MCF 10A (cell line): ENCODE measurements around the gene ONECUT2. TPM values are rescaled to one million over a fixed set of nuclear protein-coding genes. Genes with fewer than 3 reads are reported as not detected.

Source experiments
- BruUV-seq: library from RNA; stranded (reverse); fragments of 400-500 nt; replicated peaks from 2 replicates; lab custom pipeline; 2021; lab: Mats Ljungman, UMichigan
- CTCF ChIA-PET: fragments of 300-600 bp; sonication (Branson Sonifier 250); formaldehyde crosslinking; extraction: SDS; loops from one replicate; lab custom pipeline; 2021; ENCODE audit warnings: antibody characterized with exemption, inconsistent platforms; lab: Yijun Ruan, JAX
- POLR2A ChIA-PET: fragments of 300-600, 350-650 bp; sonication (Branson Sonifier 250); formaldehyde crosslinking; extraction: SDS; loops from one replicate; lab custom pipeline; 2020; ENCODE audit warnings: antibody characterized with exemption, inconsistent platforms; lab: Yijun Ruan, JAX
- DNase-seq: peaks from one replicate; pipeline ENCODE4 v3.0.0-alpha.2; 2018; ENCODE audit not compliant: unreplicated experiment
- H3K27ac Mint-ChIP-seq: one replicate; pipeline ENCODE4 v1.8.0; 2022; ENCODE audit warnings: mild to moderate bottlenecking, low read depth, mixed read lengths; ENCODE audit not compliant: unreplicated experiment
- H3K27me3 Mint-ChIP-seq: one replicate; pipeline ENCODE4 v1.8.0; 2022; ENCODE audit warnings: mixed read lengths; ENCODE audit not compliant: insufficient read depth, unreplicated experiment
- H3K36me3 Mint-ChIP-seq: one replicate; pipeline ENCODE4 v1.8.0; 2022; ENCODE audit warnings: mild to moderate bottlenecking, moderate library complexity, mixed read lengths; ENCODE audit not compliant: insufficient read depth, unreplicated experiment
- H3K4me1 Mint-ChIP-seq: one replicate; pipeline ENCODE4 v1.8.0; 2022; ENCODE audit warnings: mixed read lengths; ENCODE audit not compliant: insufficient read depth, unreplicated experiment
- H3K4me3 Mint-ChIP-seq: one replicate; pipeline ENCODE4 v1.8.0; 2022; ENCODE audit warnings: mild to moderate bottlenecking, moderate library complexity, mixed read lengths; ENCODE audit not compliant: unreplicated experiment
- H3K9me3 Mint-ChIP-seq: one replicate; pipeline ENCODE4 v1.8.0; 2022; ENCODE audit warnings: mixed read lengths; ENCODE audit not compliant: unreplicated experiment
- intact Hi-C: fragments of 100-400 bp; cut with micrococcal nuclease; formaldehyde crosslinking; loops from 2 replicates; pipeline ENCODE4 v1.14.1; 2022
- total RNA-seq: library from RNA; stranded (reverse); gene quantifications from 2 replicates; pipeline ENCODE4 v1.2.3, GENCODE V29; 2022
- TF ChIP-seq, protein P1 (sequence below): fragments of 200-600 bp; IDR thresholded peaks from one replicate; pipeline ENCODE4 v1.8.0; 2022; ENCODE audit warnings: antibody characterized with exemption, mild to moderate bottlenecking; ENCODE audit not compliant: unreplicated experiment

ONECUT2 gene
- total RNA-seq, 1 experiment from 2014 or later = 0.89 TPM

DNA sequence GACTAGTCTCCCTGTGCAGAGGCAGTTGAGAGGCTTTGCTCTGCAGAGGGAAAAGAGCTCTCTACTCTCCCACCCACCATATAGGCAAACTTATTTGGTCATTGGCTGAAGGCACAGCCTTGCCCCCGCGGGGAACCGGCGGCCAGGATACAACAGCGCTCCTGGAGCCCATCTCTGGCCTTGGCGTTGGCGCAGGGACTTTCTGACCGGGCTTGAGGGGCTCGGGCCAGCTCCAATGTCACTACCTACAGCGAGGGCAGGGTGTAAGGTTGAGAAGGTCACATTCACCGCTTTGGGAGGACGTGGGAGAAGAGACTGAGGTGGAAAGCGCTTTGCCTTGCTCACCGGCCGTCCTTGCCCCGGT is 2.2 kb downstream of the ONECUT2 start:
- CTCF ChIA-PET = interaction anchor here (0.7 to 1.4 kb wide), 4 partner anchors 8 to 568 kb away, joined by 3 read pairs; no protein-coding TSS in a partner anchor
- intact Hi-C loops = no loop called here
- Mint-ChIP-seq H3K4me1 (peaks cover 18% of the 10 kb centered on the region), H3K27me3 (peaks cover 61% of the 10 kb centered on the region), H3K9me3 (peaks cover 8% of the 10 kb centered on the region), H3K4me3 (peak overlapping the region; percentile 40), H3K36me3 (peaks cover 6% of the 10 kb centered on the region), H3K27ac (no peak overlapping the region)
- DNase-seq = no peak
- BruUV-seq = no TSS peak
- POLR2A ChIA-PET = interaction anchor here (0.6 kb wide), 1 partner anchor 671 kb away, joined by 4 read pairs; no protein-coding TSS in a partner anchor
- TF ChIP-seq, protein P1, sequence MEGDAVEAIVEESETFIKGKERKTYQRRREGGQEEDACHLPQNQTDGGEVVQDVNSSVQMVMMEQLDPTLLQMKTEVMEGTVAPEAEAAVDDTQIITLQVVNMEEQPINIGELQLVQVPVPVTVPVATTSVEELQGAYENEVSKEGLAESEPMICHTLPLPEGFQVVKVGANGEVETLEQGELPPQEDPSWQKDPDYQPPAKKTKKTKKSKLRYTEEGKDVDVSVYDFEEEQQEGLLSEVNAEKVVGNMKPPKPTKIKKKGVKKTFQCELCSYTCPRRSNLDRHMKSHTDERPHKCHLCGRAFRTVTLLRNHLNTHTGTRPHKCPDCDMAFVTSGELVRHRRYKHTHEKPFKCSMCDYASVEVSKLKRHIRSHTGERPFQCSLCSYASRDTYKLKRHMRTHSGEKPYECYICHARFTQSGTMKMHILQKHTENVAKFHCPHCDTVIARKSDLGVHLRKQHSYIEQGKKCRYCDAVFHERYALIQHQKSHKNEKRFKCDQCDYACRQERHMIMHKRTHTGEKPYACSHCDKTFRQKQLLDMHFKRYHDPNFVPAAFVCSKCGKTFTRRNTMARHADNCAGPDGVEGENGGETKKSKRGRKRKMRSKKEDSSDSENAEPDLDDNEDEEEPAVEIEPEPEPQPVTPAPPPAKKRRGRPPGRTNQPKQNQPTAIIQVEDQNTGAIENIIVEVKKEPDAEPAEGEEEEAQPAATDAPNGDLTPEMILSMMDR = no peak

DNA sequence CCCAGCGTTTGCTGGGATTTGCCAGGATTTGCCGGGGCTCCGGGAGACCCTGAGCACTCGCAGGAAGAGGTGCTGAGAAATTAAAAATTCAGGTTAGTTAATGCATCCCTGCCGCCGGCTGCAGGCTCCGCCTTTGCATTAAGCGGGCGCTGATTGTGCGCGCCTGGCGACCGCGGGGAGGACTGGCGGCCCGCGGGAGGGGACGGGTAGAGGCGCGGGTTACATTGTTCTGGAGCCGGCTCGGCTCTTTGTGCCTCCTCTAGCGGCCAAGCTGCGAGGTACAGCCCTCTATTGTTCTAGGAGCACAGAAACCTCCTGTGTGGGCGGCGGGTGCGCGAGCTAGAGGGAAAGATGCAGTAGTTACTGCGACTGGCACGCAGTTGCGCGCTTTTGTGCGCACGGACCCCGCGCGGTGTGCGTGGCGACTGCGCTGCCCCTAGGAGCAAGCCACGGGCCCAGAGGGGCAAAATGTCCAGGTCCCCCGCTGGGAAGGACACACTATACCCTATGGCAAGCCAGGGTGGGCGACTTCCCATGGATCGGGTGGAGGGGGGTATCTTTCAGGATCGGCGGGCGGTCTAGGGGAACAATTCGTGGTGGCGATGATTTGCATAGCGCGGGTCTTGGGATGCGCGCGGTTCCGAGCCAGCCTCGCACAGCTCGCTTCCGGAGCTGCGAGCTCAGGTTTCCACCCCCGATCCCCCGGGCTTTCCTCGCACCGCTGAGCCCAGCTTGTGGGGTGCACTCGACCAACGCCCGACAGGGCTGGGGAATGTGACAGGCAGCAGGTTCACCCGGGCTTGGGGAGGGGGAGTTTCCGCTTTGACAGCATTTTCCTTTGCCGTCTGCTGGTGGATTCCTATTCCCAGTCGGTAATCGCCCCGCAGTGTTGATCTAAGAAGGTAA is 2.8 kb downstream of the ONECUT2 start:
- DNase-seq = no peak
- BruUV-seq = no TSS peak
- TF ChIP-seq, protein P1 = no peak
- H3K27me3 Mint-ChIP-seq = peaks cover 59% of the 10 kb centered on the region
- peaks cover 17% of the 10 kb centered on the region for H3K4me1 Mint-ChIP-seq
- peaks cover 8% of the 10 kb centered on the region for H3K9me3 Mint-ChIP-seq
- peaks cover 6% of the 10 kb centered on the region for H3K36me3 Mint-ChIP-seq
- H3K4me3 Mint-ChIP-seq = no peak overlapping the region
- ChIA-PET POLR2A (interaction anchor here (0.6 kb wide), 1 partner anchor 672 kb away, joined by 4 read pairs; no protein-coding TSS in a partner anchor), CTCF (interaction anchor here (0.7 kb wide), 2 partner anchors 397 to 568 kb away, joined by 3 read pairs; no protein-coding TSS in a partner anchor)
- H3K27ac Mint-ChIP-seq = no peak overlapping the region
- intact Hi-C loops = no loop called here

DNA sequence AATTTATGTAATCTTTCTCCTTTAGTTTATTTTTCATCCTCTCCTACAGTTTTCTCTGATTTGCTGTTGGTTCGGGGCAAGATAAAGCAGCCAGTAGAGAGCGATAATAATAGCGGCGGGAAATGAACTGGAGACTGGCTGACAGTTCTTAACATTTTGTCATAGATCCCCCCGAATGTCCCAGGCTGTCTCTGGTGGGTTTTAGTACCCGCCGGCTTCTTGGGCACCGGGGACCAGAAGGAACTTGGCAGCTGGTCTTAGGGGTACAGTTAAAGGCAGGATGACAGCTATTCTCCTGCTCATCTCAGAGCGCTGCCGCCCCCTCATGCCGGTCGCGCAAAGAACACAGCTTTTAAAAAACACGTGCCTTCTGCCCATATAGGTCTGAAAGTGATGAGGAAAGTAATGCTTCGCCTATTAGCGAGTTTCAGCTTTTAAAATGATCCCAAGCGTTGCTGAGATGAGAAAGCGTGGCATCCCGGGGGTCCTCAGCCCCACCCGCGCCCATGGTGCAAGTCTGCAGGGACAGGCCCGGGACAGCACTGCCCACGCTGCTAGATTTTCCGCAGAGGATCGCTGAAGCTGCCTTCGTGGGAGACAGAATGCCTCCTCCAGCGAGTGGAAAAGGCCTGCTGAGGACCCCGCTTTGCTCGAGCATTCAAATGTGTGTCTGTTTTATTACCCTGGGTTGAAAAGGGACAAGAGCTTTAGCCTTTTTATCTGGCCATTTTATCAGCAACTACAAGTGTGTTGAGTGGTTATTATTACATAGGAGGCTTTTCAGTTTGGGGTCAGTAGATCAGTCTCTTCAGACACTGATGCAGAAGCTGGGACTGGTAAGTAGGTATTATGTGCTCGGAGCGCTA is 3.8 kb downstream of the ONECUT2 start:
- Mint-ChIP-seq H3K27ac (no peak overlapping the region), H3K9me3 (peaks cover 8% of the 10 kb centered on the region), H3K4me1 (peaks cover 12% of the 10 kb centered on the region), H3K27me3 (peaks cover 57% of the 10 kb centered on the region), H3K36me3 (peaks cover 6% of the 10 kb centered on the region), H3K4me3 (peak overlapping the region; percentile 5)
- no TSS peak for BruUV-seq
- ChIA-PET POLR2A (no interaction called here), CTCF (interaction anchor here (0.7 kb wide), 1 partner anchor 570 kb away, joined by 3 read pairs; no protein-coding TSS in a partner anchor)
- intact Hi-C loops = no loop called here
- no peak for DNase-seq
- TF ChIP-seq, protein P1 = no peak
